ENCODE data around the gene PRSS22. TPM values are rescaled to one million over a fixed set of nuclear protein-coding genes. Genes with fewer than 3 reads are reported as not detected.

The PRSS22 gene
- total RNA-seq, 1 donor from 2014 or later: not detected

- no peak overlapping the region for H3K4me3 ChIP-seq
- no peak for DNase-seq (ENCODE audit: low spot score in 2 of 2)
- no peaks in the 10 kb centered on the region for H3K9me3 ChIP-seq
- H3K27ac ChIP-seq: no peak overlapping the region
- H3K4me1 ChIP-seq: no peaks in the 10 kb centered on the region
- no peaks in the 10 kb centered on the region for H3K36me3 ChIP-seq
- no peak for TF ChIP-seq CTCF (IDR thresholded peaks at IDR 0.05)
- intact Hi-C loops (cut with DNase I): no loop called here
- H3K27me3 ChIP-seq: no peaks in the 10 kb centered on the region
Observed at GRCh38 chr16:2852003-2852730, 5.8 kb downstream of the PRSS22 start.

- H3K4me1 ChIP-seq: no peaks in the 10 kb centered on the region
- no peak overlapping the region for H3K4me3 ChIP-seq
- no peak for DNase-seq (ENCODE audit: low spot score in 2 of 2)
- H3K9me3 ChIP-seq: no peaks in the 10 kb centered on the region
- no peaks in the 10 kb centered on the region for H3K27me3 ChIP-seq
- H3K36me3 ChIP-seq: no peaks in the 10 kb centered on the region
- intact Hi-C loops (cut with DNase I): no loop called here
- H3K27ac ChIP-seq: no peak overlapping the region
- no peak for TF ChIP-seq CTCF (IDR thresholded peaks at IDR 0.05)
Observed at GRCh38 chr16:2848933-2849725, 8.8 kb downstream of the PRSS22 start.

- no peaks in the 10 kb centered on the region for H3K36me3 ChIP-seq
- no peaks in the 10 kb centered on the region for H3K27me3 ChIP-seq
- H3K27ac ChIP-seq: no peak overlapping the region
- no peak for DNase-seq (ENCODE audit: low spot score in 2 of 2)
- H3K9me3 ChIP-seq: no peaks in the 10 kb centered on the region
- H3K4me3 ChIP-seq: no peak overlapping the region
- intact Hi-C loops (cut with DNase I): no loop called here
- no peak for TF ChIP-seq CTCF (IDR thresholded peaks at IDR 0.05)
- H3K4me1 ChIP-seq: peaks cover 0 to 3% of the 10 kb centered on the region in 2 donors
Observed at GRCh38 chr16:2846511-2847310, 11.3 kb downstream of the PRSS22 start.

- Histone ChIP-seq H3K36me3 (no peaks in the 10 kb centered on the region), H3K27me3 (no peaks in the 10 kb centered on the region), H3K4me1 (peaks cover 0 to 3% of the 10 kb centered on the region in 2 donors), H3K9me3 (no peaks in the 10 kb centered on the region), H3K4me3 (no peak overlapping the region), H3K27ac (no peak overlapping the region)
- TF ChIP-seq CTCF (IDR thresholded peaks at IDR 0.05): no peak
- no peak for DNase-seq (ENCODE audit: low spot score in 2 of 2)
- intact Hi-C loops (cut with DNase I): no loop called here
Observed at GRCh38 chr16:2845116-2845515, 12.9 kb downstream of the PRSS22 start.

GRCh38 chr16:2843526-2843925 lies 14.4 kb downstream of the PRSS22 start:
- Histone ChIP-seq H3K27me3 (no peaks in the 10 kb centered on the region), H3K27ac (no peak overlapping the region), H3K9me3 (no peaks in the 10 kb centered on the region), H3K4me3 (no peak overlapping the region), H3K4me1 (peaks cover 0 to 3% of the 10 kb centered on the region in 2 donors), H3K36me3 (no peaks in the 10 kb centered on the region)
- DNase-seq (ENCODE audit: low spot score in 2 of 2): no peak
- intact Hi-C loops (cut with DNase I): no loop called here
- TF ChIP-seq CTCF (IDR thresholded peaks at IDR 0.05): no peak
